Neural progenitor cell (in vitro differentiated cells): ENCODE results near the gene PET100. TPM values are rescaled to one million over a fixed set of nuclear protein-coding genes. Genes with fewer than 3 reads are reported as not detected.

Experiments used
- DNase-seq: peaks from one replicate; pipeline ENCODE4 v3.0.0-alpha.2; 2016; ENCODE audit warnings: low spot score
- H2AFZ ChIP-seq: fragments of 200-600 bp; sonication (generic); replicated peaks from 2 replicates; pipeline ENCODE4 v1.6.1; 2016; ENCODE audit warnings: antibody characterized with exemption
- H3F3A ChIP-seq: fragments of 200-600 bp; sonication (generic); 2 replicates; pipeline ENCODE4 v1.6.1; 2016; ENCODE audit warnings: antibody characterized with exemption, low read depth
- H3K27ac ChIP-seq: fragments of 200-600 bp; sonication (generic); 2 replicates; pipeline ENCODE4 v1.5.1; 2016; ENCODE audit warnings: mild to moderate bottlenecking
- H3K27me3 ChIP-seq: fragments of 200-600 bp; sonication (generic); 2 replicates; pipeline ENCODE4 v1.6.1; 2016; ENCODE audit warnings: mild to moderate bottlenecking, moderate library complexity
- H3K36me3 ChIP-seq: fragments of 200-600 bp; sonication (generic); 2 replicates; pipeline ENCODE4 v1.5.1; 2016
- H3K4me1 ChIP-seq: fragments of 200-600 bp; sonication (generic); 2 replicates; pipeline ENCODE4 v1.6.1; 2016; ENCODE audit warnings: mixed run types
- H3K4me2 ChIP-seq: fragments of 200-600 bp; sonication (generic); 2 replicates; pipeline ENCODE4 v1.6.1; 2016
- H3K4me3 ChIP-seq: fragments of 200-600 bp; sonication (generic); 2 replicates; pipeline ENCODE4 v1.5.1; 2016
- H3K79me2 ChIP-seq: fragments of 200-600 bp; sonication (generic); 2 replicates; pipeline ENCODE4 v1.6.1; 2016; ENCODE audit warnings: low read depth
- H3K9ac ChIP-seq: fragments of 200-600 bp; sonication (generic); 2 replicates; pipeline ENCODE4 v1.6.1; 2016
- H3K9me3 ChIP-seq: fragments of 200-600 bp; sonication (generic); 2 replicates; pipeline ENCODE4 v1.5.1; 2016; ENCODE audit warnings: low read depth
- H4K20me1 ChIP-seq: fragments of 200-600 bp; sonication (generic); 2 replicates; pipeline ENCODE4 v1.6.1; 2016; ENCODE audit warnings: low read depth
- H3K27ac Mint-ChIP-seq: 3 replicates; pipeline ENCODE4 v1.8.0; 2021; ENCODE audit warnings: mixed read lengths
- H3K27me3 Mint-ChIP-seq: 2 replicates; pipeline ENCODE4 v1.8.0; 2022; ENCODE audit warnings: low read depth, mild to moderate bottlenecking, inconsistent platforms, moderate library complexity, mixed read lengths; ENCODE audit not compliant: insufficient read depth
- H3K36me3 Mint-ChIP-seq: 3 replicates; pipeline ENCODE4 v1.8.0; 2021; ENCODE audit warnings: mixed read lengths
- H3K4me1 Mint-ChIP-seq: 3 replicates; pipeline ENCODE4 v1.8.0; 2021; ENCODE audit warnings: mixed read lengths
- H3K4me3 Mint-ChIP-seq: 3 replicates; pipeline ENCODE4 v1.8.0; 2021; ENCODE audit warnings: mild to moderate bottlenecking, moderate library complexity, mixed read lengths
- H3K9me3 Mint-ChIP-seq: 3 replicates; pipeline ENCODE4 v1.8.0; 2020; ENCODE audit warnings: mixed read lengths
- EZH2 ChIP-seq: fragments of 200-600 bp; sonication (generic); IDR thresholded peaks from 2 replicates; pipeline ENCODE4 v1.6.1; 2017; ENCODE audit warnings: antibody characterized with exemption, mild to moderate bottlenecking, moderate library complexity
- EZH2phosphoT487 ChIP-seq: fragments of 200-600 bp; sonication (generic); IDR thresholded peaks from 2 replicates; pipeline ENCODE4 v1.6.1; 2017; ENCODE audit warnings: antibody characterized with exemption
- total RNA-seq: library from RNA; depleted of rRNA; stranded (reverse); fragments of >200 nt; gene quantifications from 2 replicates; pipeline ENCODE4 v1.2.3, GENCODE V29; 2015; ENCODE audit warnings: low replicate concordance
- TF ChIP-seq, protein P1 (sequence below): fragments of 200-600 bp; sonication (generic); IDR thresholded peaks from 2 replicates; pipeline ENCODE4 v1.5.1; 2017; ENCODE audit warnings: antibody characterized with exemption, mild to moderate bottlenecking

Gene PET100
- total RNA-seq, 1 donor from 2014 or later = 30.3 TPM

DNA sequence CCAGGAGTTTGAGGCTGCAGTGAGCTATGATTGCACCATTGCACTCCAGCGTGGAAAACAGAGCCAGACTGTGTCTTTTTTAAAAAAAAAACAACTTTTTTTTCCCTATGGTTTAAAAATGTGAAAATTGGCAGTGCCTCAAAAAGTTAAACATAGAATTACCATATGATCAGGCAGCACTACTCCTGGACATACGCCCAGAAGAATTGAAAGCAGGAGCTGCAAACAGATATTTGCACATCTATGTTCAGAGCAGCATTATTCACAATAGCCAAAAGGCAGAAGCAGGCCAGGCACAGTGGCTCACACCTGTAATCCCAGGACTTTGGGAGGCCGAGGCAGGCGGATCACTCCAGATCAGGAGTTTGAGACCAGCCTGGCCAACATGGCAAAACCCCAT, 35.5 kb downstream of the PET100 start:
- H3K27me3 Mint-ChIP-seq = peaks cover 17% of the 10 kb centered on the region
- no peak for DNase-seq

DNA sequence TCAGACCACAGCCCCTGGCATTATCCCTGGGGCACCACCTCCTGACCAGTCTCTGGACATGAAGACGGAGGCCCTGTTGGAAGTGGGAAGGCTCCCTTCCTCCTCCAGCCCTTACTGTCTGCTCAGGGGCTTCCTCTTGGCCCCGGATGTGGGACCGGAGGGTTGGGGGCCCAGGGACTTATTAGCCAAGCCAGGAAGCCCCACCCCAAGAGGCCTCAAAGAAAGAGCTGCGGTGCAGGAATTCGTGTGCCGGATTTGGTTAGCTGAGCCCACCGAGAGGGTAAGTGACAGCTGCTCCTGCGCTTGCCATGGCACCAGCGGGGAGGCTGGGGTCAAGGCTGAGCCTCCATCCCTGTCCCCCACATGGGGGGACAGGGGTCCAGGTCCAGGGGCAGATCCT, 39.2 kb downstream of the PET100 start, which contains the start of gene RETN:
Gene RETN (plus strand): TSS at position 208 of the 400 bp plus-strand sequence. CDS start 278 bp downstream, outside the sequence.
- no peak for TF ChIP-seq EZH2
- TF ChIP-seq, protein P1, sequence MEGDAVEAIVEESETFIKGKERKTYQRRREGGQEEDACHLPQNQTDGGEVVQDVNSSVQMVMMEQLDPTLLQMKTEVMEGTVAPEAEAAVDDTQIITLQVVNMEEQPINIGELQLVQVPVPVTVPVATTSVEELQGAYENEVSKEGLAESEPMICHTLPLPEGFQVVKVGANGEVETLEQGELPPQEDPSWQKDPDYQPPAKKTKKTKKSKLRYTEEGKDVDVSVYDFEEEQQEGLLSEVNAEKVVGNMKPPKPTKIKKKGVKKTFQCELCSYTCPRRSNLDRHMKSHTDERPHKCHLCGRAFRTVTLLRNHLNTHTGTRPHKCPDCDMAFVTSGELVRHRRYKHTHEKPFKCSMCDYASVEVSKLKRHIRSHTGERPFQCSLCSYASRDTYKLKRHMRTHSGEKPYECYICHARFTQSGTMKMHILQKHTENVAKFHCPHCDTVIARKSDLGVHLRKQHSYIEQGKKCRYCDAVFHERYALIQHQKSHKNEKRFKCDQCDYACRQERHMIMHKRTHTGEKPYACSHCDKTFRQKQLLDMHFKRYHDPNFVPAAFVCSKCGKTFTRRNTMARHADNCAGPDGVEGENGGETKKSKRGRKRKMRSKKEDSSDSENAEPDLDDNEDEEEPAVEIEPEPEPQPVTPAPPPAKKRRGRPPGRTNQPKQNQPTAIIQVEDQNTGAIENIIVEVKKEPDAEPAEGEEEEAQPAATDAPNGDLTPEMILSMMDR = no peak
- TF ChIP-seq EZH2phosphoT487 = no peak
- Histone ChIP-seq H3F3A (peaks cover 4% of the 10 kb centered on the region), H3K9ac (no peak within 1 kb of the TSS), H3K79me2 (no peaks in the 10 kb centered on the region), H3K4me3 (peak within 1 kb of the TSS; percentile 55), H3K27ac (no peak within 1 kb of the TSS), H4K20me1 (no peaks in the 10 kb centered on the region), H2AFZ (no peak within 1 kb of the TSS), H3K4me1 (peaks cover 7% of the 10 kb centered on the region), H3K36me3 (no peaks in the 10 kb centered on the region), H3K9me3 (no peaks in the 10 kb centered on the region), H3K4me2 (peak within 1 kb of the TSS; percentile 85), H3K27me3 (peaks cover 93% of the 10 kb centered on the region)
- Mint-ChIP-seq H3K9me3 (no peaks in the 10 kb centered on the region), H3K27ac (no peak within 1 kb of the TSS), H3K4me1 (peaks cover 5% of the 10 kb centered on the region), H3K27me3 (peaks cover 37% of the 10 kb centered on the region), H3K36me3 (no peaks in the 10 kb centered on the region), H3K4me3 (peak within 1 kb of the TSS; percentile 30)
- no peak for DNase-seq

More for the DNA sequence above, 35.5 kb downstream of the PET100 start:
- H4K20me1 ChIP-seq = no peaks in the 10 kb centered on the region
- peaks cover under 1% of the 10 kb centered on the region for H3K4me1 ChIP-seq
- no peak overlapping the region for H3K4me2 ChIP-seq
- no peak overlapping the region for H2AFZ ChIP-seq
- H3K27ac ChIP-seq = no peak overlapping the region
- peaks cover 81% of the 10 kb centered on the region for H3K27me3 ChIP-seq
- no peaks in the 10 kb centered on the region for H3K9me3 Mint-ChIP-seq
- no peaks in the 10 kb centered on the region for H3K36me3 ChIP-seq
- H3K4me1 Mint-ChIP-seq = no peaks in the 10 kb centered on the region
- H3K9ac ChIP-seq = peak overlapping the region; percentile 27
- H3K36me3 Mint-ChIP-seq = no peaks in the 10 kb centered on the region
- no peak overlapping the region for H3K4me3 ChIP-seq
- no peaks in the 10 kb centered on the region for H3K9me3 ChIP-seq
- H3K27ac Mint-ChIP-seq = no peak overlapping the region
- H3K4me3 Mint-ChIP-seq = no peak overlapping the region
- no peaks in the 10 kb centered on the region for H3F3A ChIP-seq
- H3K79me2 ChIP-seq = no peaks in the 10 kb centered on the region
- TF ChIP-seq, protein P1 = no peak
- TF ChIP-seq EZH2phosphoT487 (no peak), EZH2 (no peak)

DNA sequence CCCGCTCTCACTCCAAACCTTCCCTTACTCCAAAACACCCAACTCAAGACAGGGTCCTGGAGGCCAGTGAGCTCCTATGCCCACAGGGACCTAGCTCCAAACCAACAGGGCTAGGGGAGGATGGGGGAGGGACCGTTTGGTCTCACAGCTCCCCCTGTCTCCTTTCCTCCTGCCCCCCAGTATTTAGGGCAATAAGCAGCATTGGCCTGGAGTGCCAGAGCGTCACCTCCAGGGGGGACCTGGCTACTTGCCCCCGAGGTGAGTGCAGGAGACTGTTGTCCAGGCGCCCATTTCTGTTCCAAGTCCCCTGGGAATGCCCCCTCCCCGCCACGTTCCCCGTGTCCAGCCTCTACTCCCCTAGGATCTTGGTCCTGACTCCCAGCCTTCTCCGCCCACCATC, 40.0 kb downstream of the PET100 start:
- Mint-ChIP-seq H3K9me3 (peaks cover 2% of the 10 kb centered on the region), H3K4me3 (peak overlapping the region; percentile 30), H3K27me3 (peaks cover 35% of the 10 kb centered on the region), H3K4me1 (peaks cover 5% of the 10 kb centered on the region), H3K36me3 (no peaks in the 10 kb centered on the region), H3K27ac (no peak overlapping the region)
- no peak for TF ChIP-seq EZH2
- TF ChIP-seq, protein P1 = no peak
- TF ChIP-seq EZH2phosphoT487 = no peak
- H3K9ac ChIP-seq = no peak overlapping the region
- H3K36me3 ChIP-seq = no peaks in the 10 kb centered on the region
- no peak overlapping the region for H3K27ac ChIP-seq
- H3K4me3 ChIP-seq = peak overlapping the region; percentile 55
- no peaks in the 10 kb centered on the region for H3K79me2 ChIP-seq
- no peak for DNase-seq
- H3K9me3 ChIP-seq = no peaks in the 10 kb centered on the region
- H2AFZ ChIP-seq = no peak overlapping the region
- H3K27me3 ChIP-seq = peaks cover 94% of the 10 kb centered on the region
- peak overlapping the region; percentile 85 for H3K4me2 ChIP-seq
- peaks cover 4% of the 10 kb centered on the region for H3F3A ChIP-seq
- no peaks in the 10 kb centered on the region for H4K20me1 ChIP-seq
- peaks cover 7% of the 10 kb centered on the region for H3K4me1 ChIP-seq
